Pons (tissue), 1 donor: ENCODE results near the gene MYOM1.
"Not testable (repeated sequence)": the region's sequence is repeated elsewhere in the genome, so short reads cannot be mapped to it uniquely, and the experiment has no call there.

Experiments
- DNase-seq: peaks from one replicate; pipeline ENCODE4 v3.0.0-alpha.2; 2016; ENCODE audit warnings: low spot score

The MYOM1 gene

GRCh38 chr18:3218819-3219218 lies 949 bp downstream of the MYOM1 start:
- peak; percentile 18 for DNase-seq

- DNase-seq: no peak
Observed at GRCh38 chr18:3217948-3218647, 1.7 kb downstream of the MYOM1 start.

GRCh38 chr18:3216987-3217386 lies 2.8 kb downstream of the MYOM1 start:
- no peak for DNase-seq

GRCh38 chr18:3214855-3215637 lies 4.7 kb downstream of the MYOM1 start:
- DNase-seq: no peak

- DNase-seq: no peak
Observed at GRCh38 chr18:3213300-3214059, 6.3 kb downstream of the MYOM1 start.

- no peak for DNase-seq
Observed at GRCh38 chr18:3212657-3213056, 7.1 kb downstream of the MYOM1 start.

GRCh38 chr18:3211236-3211992 lies 8.4 kb downstream of the MYOM1 start:
- peak; percentile 41 for DNase-seq

- no peak for DNase-seq
Observed at GRCh38 chr18:3209859-3210569, 9.8 kb downstream of the MYOM1 start.

GRCh38 chr18:3207565-3207964 lies 12.2 kb downstream of the MYOM1 start:
- DNase-seq: no peak

GRCh38 chr18:3205239-3205638 lies 14.5 kb downstream of the MYOM1 start:
- DNase-seq: no peak

GRCh38 chr18:3199942-3200645 lies 19.7 kb downstream of the MYOM1 start:
- no peak for DNase-seq

GRCh38 chr18:3198260-3198860 lies 21.4 kb downstream of the MYOM1 start:
- not testable (repeated sequence) for DNase-seq

- no peak for DNase-seq
Observed at GRCh38 chr18:3194947-3195612, 24.7 kb downstream of the MYOM1 start.

GRCh38 chr18:3193331-3193730 lies 26.4 kb downstream of the MYOM1 start:
- no peak for DNase-seq

GRCh38 chr18:3192752-3193151 lies 27.0 kb downstream of the MYOM1 start:
- no peak for DNase-seq

GRCh38 chr18:3192286-3192685 lies 27.5 kb downstream of the MYOM1 start:
- no peak for DNase-seq

GRCh38 chr18:3190610-3191009 lies 29.2 kb downstream of the MYOM1 start:
- DNase-seq: no peak

GRCh38 chr18:3189884-3190283 lies 29.9 kb downstream of the MYOM1 start:
- no peak for DNase-seq
